ENCODE results near the gene ACTR1B. TPM values are rescaled to one million over a fixed set of nuclear protein-coding genes. Genes with fewer than 3 reads are reported as not detected.

The ACTR1B gene
- total RNA-seq, 4 donors from 2014 or later: 33.2 to 91.2 (median 69.3) TPM

- TF ChIP-seq POLR2A (IDR thresholded peaks at IDR 0.05): no peak
- no peak for TF ChIP-seq CTCF (IDR thresholded peaks at IDR 0.05)
- H3K4me1 ChIP-seq: no peaks in the 10 kb centered on the region
- H3K27me3 ChIP-seq: no peaks in the 10 kb centered on the region
- DNase-seq: no peak
- H3K9me3 ChIP-seq: peaks cover 0 to 7% of the 10 kb centered on the region in 2 donors
- no peak overlapping the region for H3K4me3 ChIP-seq
- H3K36me3 ChIP-seq: no peaks in the 10 kb centered on the region
- intact Hi-C loops (cut with DNase I; ENCODE audit: low total_unique reads): no loop called here
- no peak overlapping the region for H3K27ac ChIP-seq
Observed at GRCh38 chr2:97651114-97651513, 12.7 kb downstream of the ACTR1B start.

- H3K4me3 ChIP-seq: peak overlapping the region; percentile 90 to 96
- no peaks in the 10 kb centered on the region for H3K36me3 ChIP-seq
- no peaks in the 10 kb centered on the region for H3K27me3 ChIP-seq
- no peak for TF ChIP-seq POLR2A (IDR thresholded peaks at IDR 0.05)
- no peak for TF ChIP-seq CTCF (IDR thresholded peaks at IDR 0.05)
- intact Hi-C loops (cut with DNase I; ENCODE audit: low total_unique reads): no loop called here
- H3K27ac ChIP-seq: no peak overlapping the region
- H3K4me1 ChIP-seq: no peaks in the 10 kb centered on the region
- DNase-seq: no peak
- no peaks in the 10 kb centered on the region for H3K9me3 ChIP-seq
Observed at GRCh38 chr2:97646977-97647376, 16.9 kb downstream of the ACTR1B start.

- Histone ChIP-seq H3K27me3 (no peaks in the 10 kb centered on the region), H3K4me1 (no peaks in the 10 kb centered on the region), H3K27ac (peak within 1 kb of the TSS; percentile 92), H3K36me3 (no peaks in the 10 kb centered on the region), H3K4me3 (peak within 1 kb of the TSS; percentile 90 to 96), H3K9me3 (no peaks in the 10 kb centered on the region)
- intact Hi-C loops (cut with DNase I; ENCODE audit: low total_unique reads): no loop called here
- TF ChIP-seq CTCF (IDR thresholded peaks at IDR 0.05) (peak in 3 of 4 experiments; percentile 11 to 38 (median 22)), POLR2A (IDR thresholded peaks at IDR 0.05) (peak; percentile 76 to 91)
- peak; percentile 99 for DNase-seq
Observed at GRCh38 chr2:97645695-97646629, 17.9 kb downstream of the ACTR1B start, which contains the start of gene COX5B. Gene COX5B (plus strand): TSS chr2:97646062. CDS start chr2:97646087, 25 bp downstream.

- no peaks in the 10 kb centered on the region for H3K4me1 ChIP-seq
- peak overlapping the region; percentile 92 for H3K27ac ChIP-seq
- no peaks in the 10 kb centered on the region for H3K27me3 ChIP-seq
- H3K36me3 ChIP-seq: no peaks in the 10 kb centered on the region
- no peaks in the 10 kb centered on the region for H3K9me3 ChIP-seq
- TF ChIP-seq CTCF (IDR thresholded peaks at IDR 0.05) (no peak), POLR2A (IDR thresholded peaks at IDR 0.05) (no peak)
- peak overlapping the region; percentile 90 to 96 for H3K4me3 ChIP-seq
- intact Hi-C loops (cut with DNase I; ENCODE audit: low total_unique reads): no loop called here
- no peak for DNase-seq
Observed at GRCh38 chr2:97645112-97645694, 18.6 kb downstream of the ACTR1B start.
